NCI-H1092 treated with DMSO at 0.1 percent for 48 hours (cell line): ENCODE results near the gene ARHGEF6.
"Not testable (repeated sequence)": the region's sequence is repeated elsewhere in the genome, so short reads cannot be mapped to it uniquely, and the experiment has no call there.

ENCODE experiments used
- DNase-seq: peaks from one replicate; lab custom pipeline; 2025; lab: John Stamatoyannopoulos, UW

The ARHGEF6 gene

DNA sequence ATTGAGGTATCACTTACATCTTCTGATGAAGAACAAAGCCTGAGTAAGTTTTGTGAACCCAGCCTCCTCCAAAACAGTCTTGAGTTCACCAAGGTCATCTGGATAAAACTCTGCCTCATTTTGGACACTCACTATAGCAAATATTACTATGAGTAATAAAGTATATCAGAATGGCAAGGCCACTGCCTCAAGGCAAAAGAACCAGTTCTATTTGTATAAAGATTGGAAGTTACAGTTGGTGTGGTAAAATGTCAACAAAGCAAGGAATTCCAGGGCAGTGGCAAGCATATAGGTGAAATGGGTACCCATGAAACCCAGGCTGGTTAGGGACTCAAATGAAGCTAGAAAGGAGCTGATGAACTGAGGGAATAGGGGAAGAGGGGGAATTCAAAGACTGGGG is 2.4 kb upstream of the ARHGEF6 start:
- no peak for DNase-seq

DNA sequence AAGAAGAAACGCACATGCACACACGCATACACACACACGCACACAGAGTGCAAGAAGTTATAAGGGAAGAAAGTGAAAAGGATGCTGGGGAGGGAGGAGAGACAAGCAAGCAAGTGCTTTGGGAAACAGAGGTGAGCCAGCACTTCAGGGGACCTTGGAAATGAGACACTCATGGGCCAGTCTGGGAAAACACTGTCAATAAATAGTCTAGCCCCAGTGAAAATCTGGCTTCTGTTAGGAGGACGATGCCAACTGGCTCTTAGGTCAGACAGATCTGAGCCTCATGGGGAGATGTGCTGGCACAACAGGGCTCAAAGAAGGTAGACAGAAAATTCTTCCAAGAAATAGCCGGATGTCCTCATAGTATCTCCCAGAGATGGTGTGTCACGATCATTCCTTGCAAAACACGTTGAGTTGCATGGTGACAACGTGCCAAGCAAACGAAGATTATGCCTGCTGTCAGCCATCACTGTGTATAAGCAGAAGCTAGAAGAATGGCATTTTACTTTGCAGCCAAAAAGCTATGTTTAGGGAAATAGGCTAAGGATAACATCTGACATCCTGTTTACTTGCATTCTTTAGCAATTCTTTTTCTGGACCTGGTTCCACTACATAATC is 557 bp upstream of the ARHGEF6 start:
- peak; percentile 46 for DNase-seq

DNA sequence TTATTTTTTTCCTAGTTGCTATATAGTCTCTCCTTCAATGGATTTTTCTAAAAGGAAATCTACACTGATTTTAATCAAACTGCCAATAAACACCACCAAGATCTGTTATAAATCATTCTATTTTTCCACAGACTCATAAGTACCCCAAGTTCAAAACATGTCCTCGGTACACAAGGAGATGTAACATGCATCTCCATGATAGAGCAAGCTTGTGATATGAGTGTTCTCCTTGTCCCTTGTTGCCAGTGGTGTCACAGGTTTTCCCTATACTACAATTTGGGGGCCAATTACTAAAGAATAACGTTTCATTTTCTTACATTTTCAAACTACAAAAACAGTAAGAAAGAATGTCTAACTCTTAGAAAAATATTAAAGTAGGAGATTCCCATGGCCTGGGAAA is 491 bp downstream of the ARHGEF6 start:
- DNase-seq: no peak

- DNase-seq: no peak
Observed at GRCh38 chrX:136779346-136779781, 1.4 kb downstream of the ARHGEF6 start.

- no peak for DNase-seq
Observed at GRCh38 chrX:136778916-136779315, 1.8 kb downstream of the ARHGEF6 start.

DNA sequence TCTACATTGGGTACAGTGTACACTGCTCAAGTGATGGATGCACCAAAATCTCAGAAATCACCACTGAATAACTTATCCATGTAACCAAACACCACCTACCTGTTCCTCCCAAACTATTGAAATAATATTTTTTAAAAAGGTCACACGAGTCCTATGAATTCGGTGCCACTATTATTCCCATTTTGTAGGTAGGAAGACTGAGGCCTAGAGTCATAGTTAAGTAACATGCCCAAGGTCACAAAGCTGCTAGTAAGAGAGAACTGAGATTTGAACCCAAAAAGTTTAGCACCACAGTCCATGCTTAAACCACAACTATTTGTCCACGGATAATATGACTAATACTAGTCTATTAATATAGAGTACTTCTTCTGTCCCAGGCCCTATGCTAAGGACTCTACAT is 2.7 kb downstream of the ARHGEF6 start:
- no peak for DNase-seq

DNA sequence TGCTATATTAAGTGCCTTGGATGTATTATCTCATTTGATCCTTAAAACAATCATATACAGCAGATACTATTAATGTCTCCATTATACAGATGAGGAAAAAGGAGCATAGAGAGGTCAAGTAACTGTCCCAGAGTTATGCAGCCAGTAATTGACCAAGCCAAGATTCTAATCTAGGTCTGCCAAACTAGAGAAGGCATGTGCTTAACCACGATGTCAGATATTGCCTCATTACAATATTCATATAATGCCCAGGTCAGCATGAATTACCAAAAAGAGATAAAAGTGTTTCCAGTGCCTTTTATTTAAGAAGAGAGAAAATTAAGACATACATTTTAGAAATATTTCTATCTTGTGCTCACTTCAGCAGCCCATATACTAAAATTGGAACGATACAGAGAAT is 7.1 kb downstream of the ARHGEF6 start:
- DNase-seq: no peak

- DNase-seq: not testable (repeated sequence)
Observed at GRCh38 chrX:136771869-136772268, 8.9 kb downstream of the ARHGEF6 start.

DNA sequence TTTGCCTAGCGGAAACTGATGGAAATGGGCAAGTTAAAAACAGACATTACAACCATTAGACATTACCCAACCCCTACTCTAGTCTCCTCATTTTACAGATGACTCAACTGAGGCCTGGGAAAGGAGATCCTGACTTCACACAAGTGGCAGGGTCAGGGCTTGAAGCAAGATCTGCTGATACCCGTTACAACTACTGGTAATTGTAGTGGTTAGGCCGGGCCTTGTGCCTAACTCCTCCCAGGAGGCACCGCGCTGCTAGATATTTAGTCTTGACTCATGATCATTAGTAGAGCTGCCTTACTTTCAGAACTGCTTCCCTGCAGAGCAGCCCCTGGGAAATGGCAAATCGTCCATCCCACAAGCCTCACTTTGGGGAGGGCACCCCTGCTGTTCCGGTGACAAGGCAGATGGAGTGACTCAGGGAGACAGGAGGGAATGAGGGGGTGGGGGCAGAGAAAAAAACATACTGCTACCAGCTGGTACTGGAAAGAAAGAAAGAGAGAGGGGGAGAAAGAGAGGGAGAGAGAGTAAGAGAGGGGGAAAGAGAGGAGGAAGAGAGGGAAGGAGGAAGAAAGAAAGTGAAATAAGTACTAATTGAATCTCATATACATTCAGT is 12.2 kb downstream of the ARHGEF6 start:
- no peak for DNase-seq

DNA sequence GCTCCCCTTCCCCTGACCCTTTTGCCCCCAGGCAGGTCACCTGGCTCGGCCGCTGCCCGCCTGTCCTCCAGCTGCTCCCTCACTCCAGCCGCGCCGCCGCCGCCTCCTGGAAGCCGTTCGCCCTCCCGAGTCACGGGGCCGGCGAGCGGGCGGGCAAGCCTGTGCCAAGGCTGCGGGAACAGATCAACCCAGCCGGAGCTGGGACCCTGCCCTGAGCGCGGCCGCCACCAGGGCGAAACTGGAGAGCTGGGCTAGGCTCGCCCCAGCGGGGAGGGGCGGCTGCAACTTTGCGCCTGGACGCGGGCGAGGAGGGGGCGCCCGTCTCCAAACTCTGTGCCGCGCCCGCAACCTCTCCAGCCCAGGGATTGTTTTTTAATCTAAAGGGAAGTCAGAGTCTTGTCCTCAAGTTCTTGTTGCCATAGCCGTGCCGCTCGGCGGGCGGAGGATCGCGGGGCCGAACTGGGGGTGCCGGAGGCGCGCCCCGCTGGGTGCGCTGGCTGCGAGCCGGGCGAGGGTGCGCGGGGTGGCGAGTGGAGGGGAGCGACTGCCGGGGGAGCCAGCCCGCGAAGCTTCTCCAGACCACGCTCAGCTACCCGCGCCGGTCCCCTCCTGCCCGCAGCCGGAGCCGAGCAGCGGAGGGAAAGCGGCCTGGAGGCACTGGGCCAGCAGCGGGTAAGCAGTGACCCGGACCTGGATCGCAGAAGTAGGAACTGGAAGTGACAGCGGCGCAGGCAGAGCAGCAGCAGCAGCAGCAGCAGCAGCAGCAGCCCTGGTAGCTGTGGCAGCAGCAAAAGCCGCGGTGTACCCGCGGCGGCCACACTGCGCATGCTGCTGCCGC is 13.4 kb downstream of the ARHGEF6 start:
- DNase-seq: peak; percentile 54

DNA sequence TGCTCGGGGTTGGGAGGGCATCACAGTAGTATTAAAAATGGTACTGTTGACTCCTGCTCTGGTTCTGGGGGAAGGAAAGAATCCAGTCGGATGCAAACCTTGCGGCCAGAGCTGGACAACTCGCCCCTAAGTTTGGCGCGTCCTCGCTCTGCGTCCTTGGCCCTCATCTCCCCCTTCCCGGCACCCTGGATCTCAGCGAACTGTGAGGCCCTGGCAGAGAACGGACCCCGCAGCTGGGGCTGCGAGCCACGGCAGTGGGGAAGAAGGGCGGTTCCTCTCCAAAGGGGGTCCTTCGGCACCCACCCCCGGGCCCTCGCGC is 14.0 kb downstream of the ARHGEF6 start:
- DNase-seq: peak; percentile 31

DNA sequence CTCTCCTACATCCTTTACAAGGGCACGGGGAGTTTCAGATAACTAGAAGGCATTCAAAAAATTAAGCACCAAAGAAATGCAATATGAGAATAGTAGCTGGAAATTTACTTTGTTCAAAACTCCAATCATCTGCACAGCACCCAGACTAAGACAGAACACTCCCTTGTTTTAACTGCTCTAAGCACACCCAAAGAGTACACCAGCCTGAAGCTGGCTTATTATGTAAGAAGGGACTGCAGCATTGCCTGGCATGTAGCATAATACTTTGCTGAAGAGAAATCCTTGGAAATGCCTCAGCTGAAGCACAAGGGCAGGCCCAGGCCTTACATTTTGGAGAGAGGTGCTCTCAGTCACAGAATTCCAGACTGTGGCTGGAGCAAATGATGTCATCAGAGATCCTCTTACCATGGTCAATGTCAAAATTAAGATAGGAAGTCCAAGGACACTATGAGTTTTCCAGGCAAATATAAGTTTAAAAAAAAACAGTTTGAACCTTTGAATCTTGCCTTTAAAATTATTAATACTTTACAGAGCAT is 14.8 kb downstream of the ARHGEF6 start:
- no peak for DNase-seq

- no peak for DNase-seq
Observed at GRCh38 chrX:136764206-136764605, 16.5 kb downstream of the ARHGEF6 start.

- DNase-seq: no peak
Observed at GRCh38 chrX:136762820-136763452, 17.8 kb downstream of the ARHGEF6 start.

DNA sequence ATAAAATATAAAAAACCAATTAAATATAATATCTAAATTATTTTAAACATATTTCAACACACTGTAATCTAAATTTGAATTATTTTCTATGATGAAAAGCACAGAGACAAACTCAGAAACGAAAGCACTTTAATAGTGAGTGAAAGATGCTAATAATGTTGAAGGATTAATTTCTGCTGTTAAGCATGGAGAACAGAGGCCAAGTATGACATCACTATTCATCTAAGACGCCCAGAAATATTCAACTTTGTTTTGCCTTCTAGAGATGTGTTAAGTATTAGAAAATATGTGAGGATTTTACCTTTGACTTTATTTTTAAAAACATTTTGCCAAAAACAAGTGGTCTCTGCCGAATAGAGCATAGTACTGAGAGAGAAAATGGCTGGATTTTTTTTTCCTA is 19.3 kb downstream of the ARHGEF6 start:
- DNase-seq: no peak

DNA sequence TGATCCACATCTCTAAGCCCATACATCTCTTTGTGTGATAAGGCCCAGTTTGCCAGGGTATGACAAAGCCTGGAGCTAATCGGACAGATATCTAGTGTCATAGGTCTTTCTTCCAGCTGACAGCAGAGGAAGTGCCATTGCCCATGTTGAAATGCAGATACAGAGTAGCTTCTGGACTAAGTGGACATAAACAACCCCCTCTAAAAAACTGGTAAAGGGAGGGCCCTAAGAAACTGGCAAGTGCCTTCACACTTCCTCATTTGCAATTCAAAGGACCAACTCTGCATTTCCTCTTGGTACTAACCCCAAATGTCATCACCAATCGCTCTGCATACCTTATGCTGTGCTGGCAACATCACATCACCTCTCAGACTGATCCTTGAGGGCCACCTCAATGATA is 20.8 kb downstream of the ARHGEF6 start:
- DNase-seq: no peak

DNA sequence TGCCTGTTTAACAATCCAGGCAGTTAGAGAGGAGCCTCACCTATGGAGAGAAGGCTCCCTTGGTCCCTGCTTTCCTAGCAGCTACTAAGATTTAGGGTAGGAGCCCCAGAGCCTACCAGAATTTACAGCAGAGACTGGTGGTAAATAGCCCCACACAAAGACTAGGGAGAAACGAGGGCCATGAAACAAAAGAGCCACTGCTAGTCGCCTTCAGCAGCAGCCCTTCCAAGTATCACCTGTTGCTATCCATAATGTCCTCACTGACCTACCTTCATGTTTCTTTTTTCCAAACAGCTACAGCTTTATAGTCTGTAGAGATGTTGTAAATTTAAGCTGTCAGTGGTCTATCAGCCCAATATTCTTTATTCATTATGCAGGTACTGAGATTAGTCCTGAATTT is 25.3 kb downstream of the ARHGEF6 start:
- no peak for DNase-seq

DNA sequence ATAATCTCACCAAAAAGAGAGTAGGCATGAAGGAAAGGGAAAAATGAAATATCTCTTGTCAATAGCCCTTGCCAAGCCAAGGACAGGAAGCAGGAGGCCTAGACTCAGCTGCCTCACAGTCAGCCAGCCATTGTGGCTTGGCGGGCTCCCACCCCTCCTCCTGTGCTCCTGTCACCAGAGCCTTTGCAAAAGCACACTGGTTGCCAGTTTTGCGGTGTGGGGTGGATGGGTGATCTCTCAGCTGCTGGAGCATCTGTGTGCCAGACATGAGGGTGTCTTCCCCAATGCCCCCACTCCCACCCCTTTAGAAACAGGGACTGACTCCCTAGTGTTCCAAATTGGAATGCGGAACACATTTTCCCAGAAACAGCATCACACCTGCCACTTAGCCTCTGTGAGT is 26.1 kb downstream of the ARHGEF6 start:
- DNase-seq: peak; percentile 51

DNA sequence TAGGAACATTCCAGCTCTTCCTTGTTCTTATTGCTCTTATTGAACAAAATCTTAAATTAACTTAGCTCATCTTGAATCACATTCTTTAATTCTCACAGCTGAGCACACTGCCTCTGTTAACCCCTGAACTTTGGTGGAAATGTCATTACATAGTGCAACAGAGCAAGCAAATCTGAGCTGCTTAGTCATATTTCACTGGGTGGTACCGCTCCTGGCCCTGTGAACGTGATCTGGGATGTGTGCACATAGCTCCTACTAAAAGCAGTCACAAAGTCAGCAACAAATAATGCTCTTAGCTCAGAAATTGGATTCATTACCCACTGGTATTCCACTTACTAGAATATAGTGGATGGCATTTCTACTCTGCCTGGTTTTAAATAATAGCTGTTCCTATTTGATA is 27.9 kb downstream of the ARHGEF6 start:
- DNase-seq: no peak

DNA sequence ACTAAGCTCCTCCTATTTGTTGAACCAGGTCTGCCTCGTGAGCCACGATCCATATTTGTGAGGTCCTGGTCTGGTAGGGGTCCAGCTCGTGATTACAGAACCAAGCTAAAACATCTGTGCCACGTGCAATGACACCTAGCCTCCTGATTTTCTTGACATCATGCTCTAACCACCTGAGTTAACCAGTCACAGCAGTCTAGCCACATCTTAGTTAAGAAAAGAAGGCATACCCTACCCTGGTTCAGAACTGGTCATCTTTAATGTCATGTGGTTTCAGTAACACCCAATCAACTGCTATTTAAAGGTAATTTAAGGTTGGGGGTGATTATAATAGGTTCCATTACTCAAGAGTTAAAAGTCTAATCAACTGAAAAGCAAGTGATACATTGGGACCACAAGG is 28.4 kb downstream of the ARHGEF6 start:
- no peak for DNase-seq

- no peak for DNase-seq
Observed at GRCh38 chrX:136750364-136750763, 30.4 kb downstream of the ARHGEF6 start.
